ELR (cell line): ENCODE measurements around the gene KLHL14.

ENCODE experiments used
- DNase-seq: peaks from one replicate; pipeline ENCODE4 v3.0.0-alpha.2; 2015; ENCODE audit warnings: low read depth

The KLHL14 gene

GRCh38 chr18:32770666-32771168, 2.1 kb downstream of the KLHL14 start:
- DNase-seq: no peak

- no peak for DNase-seq
Observed at GRCh38 chr18:32770054-32770665, 2.7 kb downstream of the KLHL14 start.

GRCh38 chr18:32769586-32770053, 3.2 kb downstream of the KLHL14 start:
- no peak for DNase-seq

DNA sequence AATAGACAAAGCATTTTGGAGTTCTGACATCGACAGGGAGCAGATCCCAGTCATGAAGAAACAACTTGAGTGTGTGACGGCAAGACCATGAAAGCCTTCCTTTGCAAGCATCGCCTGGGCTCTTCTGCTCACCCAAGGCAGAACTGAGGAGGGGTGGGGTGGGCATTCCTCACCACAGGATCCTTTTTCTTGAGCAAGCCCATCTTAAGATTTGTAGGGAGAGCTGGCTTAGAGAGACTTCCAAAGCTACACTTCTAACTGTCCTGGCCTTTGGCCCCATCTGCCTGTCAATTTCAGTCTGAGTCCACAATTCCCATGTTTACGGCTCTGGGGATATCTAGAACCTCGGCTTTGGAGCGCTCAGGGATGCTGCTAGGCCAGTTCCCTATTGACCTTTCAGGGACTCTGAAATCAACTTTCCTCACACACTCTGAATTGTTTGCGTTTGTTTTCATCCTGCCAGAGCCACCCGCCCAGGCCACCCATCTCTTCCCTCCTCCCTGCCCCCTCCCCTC, 3.7 kb downstream of the KLHL14 start:
- DNase-seq: no peak

GRCh38 chr18:32767400-32767799, 5.4 kb downstream of the KLHL14 start:
- no peak for DNase-seq

GRCh38 chr18:32764611-32765244, 8.1 kb downstream of the KLHL14 start:
- DNase-seq: no peak

DNA sequence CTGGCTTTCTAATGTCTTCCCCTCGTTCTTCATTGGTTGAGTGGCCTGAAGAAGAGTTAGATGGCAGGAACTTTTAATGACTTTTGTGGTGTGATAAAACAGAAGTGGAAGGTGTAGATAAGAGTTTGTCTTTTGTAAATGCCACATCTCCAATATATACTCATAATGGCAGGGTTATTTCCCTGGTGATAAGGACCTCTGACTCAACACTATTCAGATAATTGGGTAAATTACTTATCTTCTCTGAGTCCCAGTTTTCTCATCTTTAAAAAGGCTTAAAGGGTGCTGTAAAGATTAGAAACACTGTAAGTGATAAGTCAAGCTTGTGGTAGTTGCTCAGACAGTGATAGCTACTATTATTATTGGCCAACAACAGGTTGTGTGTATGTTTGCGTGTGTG, 9.5 kb downstream of the KLHL14 start:
- no peak for DNase-seq

- DNase-seq: no peak
Observed at GRCh38 chr18:32761231-32761630, 11.6 kb downstream of the KLHL14 start.

DNA sequence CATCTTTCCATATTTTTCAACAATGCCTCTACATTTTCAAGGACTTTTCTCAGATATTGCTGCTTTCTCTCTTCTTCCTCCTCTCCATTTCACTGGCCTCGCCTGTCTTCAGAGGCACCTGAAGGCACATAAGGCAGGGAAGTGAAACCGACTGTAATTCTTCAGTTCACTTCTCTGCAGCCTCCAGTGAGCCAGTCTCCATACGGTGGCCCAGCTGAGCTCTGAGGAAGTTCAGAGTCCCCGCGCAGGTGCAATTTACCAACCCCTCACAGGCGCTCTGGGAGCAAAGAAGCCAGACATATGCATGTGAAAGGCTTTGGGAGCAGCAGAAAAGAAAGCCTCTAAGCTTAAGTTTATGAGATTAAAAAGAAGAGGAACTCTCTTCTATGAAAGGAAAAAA, 12.4 kb downstream of the KLHL14 start:
- DNase-seq: no peak

- no peak for DNase-seq
Observed at GRCh38 chr18:32759611-32760167, 13.1 kb downstream of the KLHL14 start.

DNA sequence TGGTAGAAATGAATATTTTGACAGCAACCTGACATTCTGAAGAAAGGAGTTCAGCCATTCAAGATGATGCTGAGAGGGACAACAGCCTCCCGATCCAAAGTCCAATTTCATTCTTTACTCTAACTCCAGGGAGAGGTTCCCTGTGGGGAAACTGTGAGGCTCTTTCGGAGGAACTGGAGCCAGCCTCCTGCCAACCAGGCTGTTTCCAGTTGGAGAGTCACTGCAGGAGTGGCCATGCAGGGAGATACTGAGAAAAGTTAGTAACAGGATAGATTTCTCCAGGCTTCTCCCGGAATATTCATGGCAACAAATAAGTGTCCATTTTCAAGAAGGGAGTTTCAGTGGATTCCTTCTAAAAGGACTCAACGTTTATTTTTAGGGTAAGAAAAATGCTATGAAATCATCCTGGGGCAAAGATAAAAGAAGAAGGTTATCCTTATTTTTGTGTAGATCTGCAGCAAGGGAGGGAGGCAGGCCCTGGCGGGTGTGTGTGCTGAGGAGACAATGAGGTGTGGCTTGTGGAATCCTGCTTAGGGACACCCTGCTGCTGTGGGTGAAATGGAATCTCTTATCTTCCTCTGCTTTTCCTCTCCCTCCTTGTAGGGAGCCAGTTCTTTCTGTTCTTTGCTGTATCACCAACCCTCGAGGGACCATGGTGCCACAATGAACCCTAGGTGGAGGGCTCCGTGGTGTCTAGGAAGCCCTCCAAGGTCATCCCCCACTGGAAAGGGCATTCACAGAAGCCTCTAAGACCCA, 18.1 kb downstream of the KLHL14 start:
- DNase-seq: no peak

DNA sequence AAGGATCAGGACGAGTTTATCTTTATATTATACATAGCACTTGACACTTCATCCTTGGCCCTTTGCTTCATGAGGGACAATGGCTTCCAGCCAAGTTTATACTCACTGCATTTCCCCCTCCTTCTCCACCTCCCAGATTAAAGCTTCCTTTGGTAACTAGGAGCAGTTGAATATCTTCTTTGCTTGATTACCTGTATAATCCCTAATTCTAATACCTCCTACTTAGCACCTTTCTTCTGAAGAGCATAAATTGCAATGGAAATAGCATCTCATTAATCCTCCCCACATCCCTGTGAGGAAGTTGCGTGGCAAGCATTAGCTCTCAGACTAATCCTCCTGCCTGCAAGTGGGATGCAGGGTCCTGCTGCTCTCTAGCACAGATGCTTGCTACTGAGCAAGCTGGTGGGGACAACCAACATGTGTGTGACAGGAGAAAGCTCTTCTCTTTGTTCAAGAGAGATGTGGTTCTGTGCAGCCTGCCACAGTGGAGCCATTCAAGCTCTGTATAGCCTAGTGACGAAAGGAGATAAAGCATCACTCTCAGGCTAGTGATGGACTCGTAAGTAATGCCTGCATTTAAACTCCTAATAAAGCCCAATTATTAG, 19.1 kb downstream of the KLHL14 start:
- no peak for DNase-seq

DNA sequence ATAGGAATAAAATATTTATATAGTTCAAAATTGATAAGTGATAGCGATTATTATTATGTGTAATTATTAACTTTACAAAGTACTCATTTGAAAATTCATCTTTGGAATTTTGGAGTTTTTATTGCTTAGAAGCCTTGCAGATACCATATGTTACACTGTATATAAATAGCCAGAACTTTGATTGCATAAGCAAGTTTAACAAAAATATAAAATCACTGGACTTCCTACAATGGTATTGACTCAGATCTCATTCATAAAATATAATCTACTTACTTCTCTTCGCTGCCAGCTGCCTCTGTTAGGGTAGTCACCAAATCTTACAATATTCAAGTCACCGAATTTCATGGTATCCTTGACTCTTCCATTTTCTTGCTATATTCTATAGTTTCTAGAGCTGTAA, 22.5 kb downstream of the KLHL14 start:
- no peak for DNase-seq

GRCh38 chr18:32749809-32750208, 23.0 kb downstream of the KLHL14 start:
- no peak for DNase-seq

GRCh38 chr18:32742579-32742978, 30.2 kb downstream of the KLHL14 start:
- no peak for DNase-seq

- no peak for DNase-seq
Observed at GRCh38 chr18:32735781-32736180, 37.0 kb downstream of the KLHL14 start.

- DNase-seq: no peak
Observed at GRCh38 chr18:32734442-32734841, 38.4 kb downstream of the KLHL14 start.

DNA sequence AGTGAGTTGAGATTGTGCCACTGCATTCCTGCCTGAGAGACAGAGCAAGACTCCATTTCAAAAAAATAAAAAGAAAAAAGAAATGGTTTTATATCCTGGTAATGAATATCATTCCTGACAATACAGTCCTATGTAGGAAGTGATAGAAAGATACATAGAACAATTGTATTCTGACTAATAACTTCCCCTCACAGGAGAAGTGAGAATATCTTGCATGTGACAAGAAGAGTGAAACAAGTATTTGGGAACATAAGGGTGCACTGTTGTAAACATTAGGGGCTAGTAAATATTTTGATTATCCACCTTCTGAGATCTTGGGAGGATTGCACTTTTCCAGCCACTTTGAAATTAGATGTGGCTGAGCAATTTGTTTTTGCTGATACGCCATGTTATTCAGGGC, 40.7 kb downstream of the KLHL14 start:
- DNase-seq: no peak

DNA sequence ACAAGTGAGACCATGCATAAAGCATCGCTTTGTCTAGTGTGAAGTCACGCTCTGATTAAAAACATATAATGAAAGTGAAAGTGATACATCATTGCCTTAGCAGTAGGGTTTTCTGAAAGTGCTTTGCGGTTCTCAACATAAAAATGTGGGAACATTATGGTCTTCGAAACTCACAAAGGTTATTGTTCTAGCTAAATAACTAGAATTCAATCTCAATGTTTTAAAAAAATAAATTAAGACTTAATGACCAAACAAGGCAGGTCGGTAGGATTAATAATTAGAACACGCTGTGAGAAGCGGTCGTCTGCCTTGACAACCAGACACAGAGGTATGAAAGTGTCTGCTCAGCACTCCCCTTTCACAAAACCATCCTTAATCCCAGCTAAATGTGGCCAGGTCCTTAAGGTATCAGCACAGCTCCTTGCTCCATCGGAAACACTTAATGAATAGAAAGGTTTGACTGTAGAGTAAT, 42.2 kb downstream of the KLHL14 start:
- no peak for DNase-seq

DNA sequence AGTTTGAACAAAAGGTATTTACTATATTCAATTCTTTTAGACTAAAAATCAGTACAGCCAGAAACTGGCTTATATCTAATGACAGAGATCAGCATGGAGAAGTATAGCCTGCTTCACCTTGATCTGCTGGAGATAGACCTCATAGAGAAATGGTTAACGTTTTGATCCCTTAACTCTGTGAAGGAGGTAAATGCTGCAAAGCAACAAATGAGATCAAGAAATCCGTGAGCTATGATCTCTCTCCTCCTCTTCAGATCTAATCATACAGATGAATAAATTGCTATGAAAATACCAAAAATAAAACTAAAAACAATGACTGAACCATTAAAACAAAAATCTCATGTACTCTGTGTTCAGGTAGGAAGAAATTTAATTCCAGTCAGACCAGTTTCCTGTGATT, 42.8 kb downstream of the KLHL14 start:
- no peak for DNase-seq

DNA sequence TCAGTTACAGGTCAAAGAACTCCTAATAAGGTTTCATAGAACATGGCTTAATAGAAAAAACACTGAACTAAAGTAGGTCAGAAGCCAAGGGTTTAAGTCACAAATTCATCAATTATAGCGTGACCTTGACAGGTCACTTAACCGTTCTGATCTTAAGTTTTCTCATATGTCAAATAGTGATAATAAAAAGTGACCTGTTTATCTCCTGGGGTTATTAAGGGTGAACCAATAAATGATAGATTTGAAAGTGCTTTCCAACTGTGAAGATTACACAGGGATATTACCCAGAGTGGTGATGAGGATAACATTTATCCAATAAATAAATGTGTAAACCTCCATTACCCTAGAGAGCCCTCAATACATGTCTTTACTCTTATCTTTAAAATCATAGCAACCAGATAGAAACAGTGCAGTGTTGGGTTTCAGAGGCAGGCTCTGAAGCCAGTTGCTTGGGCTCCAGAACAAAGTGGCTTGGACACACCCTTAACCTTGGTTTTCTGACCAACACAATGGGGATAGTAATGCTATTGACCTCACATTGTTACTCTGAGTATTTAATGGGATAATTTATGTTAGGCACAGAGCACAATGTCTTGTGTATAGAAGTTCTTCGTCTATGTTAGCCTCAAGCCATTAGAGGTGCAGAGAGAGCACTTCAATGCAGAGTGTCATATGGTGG, 48.6 kb downstream of the KLHL14 start:
- DNase-seq: no peak
